ENCODE results near the gene LOXHD1. TPM values are rescaled to one million over a fixed set of nuclear protein-coding genes. Genes with fewer than 3 reads are reported as not detected.
A peak's percentile ranks its signal among the peaks of the same experiment; 100 is the strongest.

Gene LOXHD1
- total RNA-seq, 4 donors from 2014 or later: 0.41 TPM; not detected in 3

DNA sequence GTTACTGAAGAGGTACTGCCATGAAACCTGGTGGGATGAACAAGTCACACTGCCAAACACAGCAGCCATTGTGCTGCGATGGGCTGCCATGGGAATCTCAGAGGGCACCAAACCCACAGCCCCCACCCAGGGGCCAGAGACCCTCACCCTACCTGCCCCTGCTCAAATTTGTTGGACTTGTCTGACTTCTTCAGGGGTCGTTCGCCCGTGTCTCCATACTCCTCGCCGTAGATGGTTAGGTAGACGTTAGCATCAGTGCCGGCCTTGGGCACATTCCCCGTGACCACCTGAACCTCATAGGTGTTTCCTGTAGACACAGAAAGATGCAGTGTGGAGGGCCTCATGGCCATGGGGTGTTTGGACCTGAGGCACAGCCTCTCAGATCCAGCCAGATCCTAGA lies 97.7 kb downstream of the LOXHD1 start:
- H3K36me3 ChIP-seq: no peaks in the 10 kb centered on the region
- TF ChIP-seq, protein P1, sequence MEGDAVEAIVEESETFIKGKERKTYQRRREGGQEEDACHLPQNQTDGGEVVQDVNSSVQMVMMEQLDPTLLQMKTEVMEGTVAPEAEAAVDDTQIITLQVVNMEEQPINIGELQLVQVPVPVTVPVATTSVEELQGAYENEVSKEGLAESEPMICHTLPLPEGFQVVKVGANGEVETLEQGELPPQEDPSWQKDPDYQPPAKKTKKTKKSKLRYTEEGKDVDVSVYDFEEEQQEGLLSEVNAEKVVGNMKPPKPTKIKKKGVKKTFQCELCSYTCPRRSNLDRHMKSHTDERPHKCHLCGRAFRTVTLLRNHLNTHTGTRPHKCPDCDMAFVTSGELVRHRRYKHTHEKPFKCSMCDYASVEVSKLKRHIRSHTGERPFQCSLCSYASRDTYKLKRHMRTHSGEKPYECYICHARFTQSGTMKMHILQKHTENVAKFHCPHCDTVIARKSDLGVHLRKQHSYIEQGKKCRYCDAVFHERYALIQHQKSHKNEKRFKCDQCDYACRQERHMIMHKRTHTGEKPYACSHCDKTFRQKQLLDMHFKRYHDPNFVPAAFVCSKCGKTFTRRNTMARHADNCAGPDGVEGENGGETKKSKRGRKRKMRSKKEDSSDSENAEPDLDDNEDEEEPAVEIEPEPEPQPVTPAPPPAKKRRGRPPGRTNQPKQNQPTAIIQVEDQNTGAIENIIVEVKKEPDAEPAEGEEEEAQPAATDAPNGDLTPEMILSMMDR (IDR thresholded peaks at IDR 0.05 in 4 of 5, conservative IDR thresholded peaks at IDR 0.05 in 1 of 5): no peak
- TF ChIP-seq POLR2A (IDR thresholded peaks at IDR 0.05): no peak
- no peaks in the 10 kb centered on the region for H3K4me1 ChIP-seq
- H3K4me3 ChIP-seq: no peak overlapping the region
- in situ Hi-C loops (cut with MboI; ENCODE audit: low sequenced_read_pairs in 4 of 4) (no loop called here), intact Hi-C loops (cut with DNase I; ENCODE audit: low total_unique reads) (no loop called here)
- no peak overlapping the region for H3K27ac ChIP-seq
- H3K9me3 ChIP-seq: no peaks in the 10 kb centered on the region
- no peaks in the 10 kb centered on the region for H3K27me3 ChIP-seq
- DNase-seq (no peak), ATAC-seq (no peak)

DNA sequence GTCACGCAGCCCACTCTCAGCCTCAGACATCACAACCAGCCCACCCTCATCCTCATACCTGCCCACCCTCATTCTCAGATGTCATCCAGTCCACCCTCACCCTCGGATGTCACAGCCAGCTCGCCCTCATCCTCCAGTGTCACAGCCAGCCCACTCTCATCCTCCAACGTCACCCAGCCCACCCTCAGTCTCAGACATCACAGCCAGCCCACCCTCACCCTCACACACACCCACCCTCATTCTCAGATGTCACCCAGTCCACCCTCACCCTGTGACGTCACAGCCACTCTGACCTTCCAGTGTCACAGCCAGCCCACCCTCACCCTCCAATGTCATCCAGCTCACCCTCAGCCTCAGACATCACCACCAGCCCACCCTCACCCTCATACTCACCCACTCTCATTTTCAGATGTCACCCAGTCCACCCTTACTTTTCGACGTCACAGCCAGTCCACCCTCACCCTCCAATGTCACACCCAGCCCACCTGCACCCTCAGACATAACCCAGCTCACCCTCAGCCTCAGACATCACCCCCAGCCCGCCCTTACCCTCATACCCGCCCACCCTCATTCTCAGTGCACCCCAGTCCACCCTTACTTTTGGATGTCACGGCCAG lies 100.3 kb downstream of the LOXHD1 start:
- no peak for DNase-seq
- TF ChIP-seq, protein P1 (IDR thresholded peaks at IDR 0.05 in 4 of 5, conservative IDR thresholded peaks at IDR 0.05 in 1 of 5): no peak
- Histone ChIP-seq H3K36me3 (no peaks in the 10 kb centered on the region), H3K4me1 (no peaks in the 10 kb centered on the region), H3K4me3 (no peak overlapping the region), H3K27me3 (no peaks in the 10 kb centered on the region), H3K9me3 (no peaks in the 10 kb centered on the region), H3K27ac (no peak overlapping the region)
- intact Hi-C loops (cut with DNase I; ENCODE audit: low total_unique reads) (no loop called here), in situ Hi-C loops (cut with MboI; ENCODE audit: low sequenced_read_pairs in 4 of 4) (no loop called here)
- no peak for ATAC-seq

DNA sequence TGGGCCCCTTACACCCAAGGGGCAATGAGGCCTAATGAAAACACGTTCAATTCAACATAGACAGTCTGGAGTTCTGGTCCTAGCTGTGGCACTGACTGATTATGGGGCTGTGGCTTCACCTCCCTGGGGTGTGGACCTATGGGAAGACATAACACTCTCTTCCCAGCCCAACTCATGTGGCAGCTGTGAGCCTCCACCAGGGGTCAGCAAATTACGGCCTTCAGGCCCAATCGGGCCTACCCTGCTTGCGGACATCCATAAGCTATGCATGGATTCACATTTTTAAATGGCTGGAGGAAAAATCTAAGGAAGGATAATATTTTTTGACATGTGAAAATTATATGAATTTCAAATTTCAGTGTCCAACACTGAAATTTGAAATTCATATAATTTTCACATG lies 101.3 kb downstream of the LOXHD1 start:
- DNase-seq (no peak), ATAC-seq (no peak)
- no peaks in the 10 kb centered on the region for H3K4me1 ChIP-seq
- no peaks in the 10 kb centered on the region for H3K36me3 ChIP-seq
- intact Hi-C loops (cut with DNase I; ENCODE audit: low total_unique reads): no loop called here
- no peak for TF ChIP-seq POLR2A (IDR thresholded peaks at IDR 0.05)
- TF ChIP-seq, protein P1 (IDR thresholded peaks at IDR 0.05 in 4 of 5, conservative IDR thresholded peaks at IDR 0.05 in 1 of 5): peak in 3 of 5 experiments; percentile 35 to 61 (median 41)
- H3K4me3 ChIP-seq: no peak overlapping the region
- H3K27me3 ChIP-seq: no peaks in the 10 kb centered on the region
- in situ Hi-C loops (cut with MboI; ENCODE audit: low sequenced_read_pairs in 4 of 4): no loop called here
- no peaks in the 10 kb centered on the region for H3K9me3 ChIP-seq
- H3K27ac ChIP-seq: no peak overlapping the region

DNA sequence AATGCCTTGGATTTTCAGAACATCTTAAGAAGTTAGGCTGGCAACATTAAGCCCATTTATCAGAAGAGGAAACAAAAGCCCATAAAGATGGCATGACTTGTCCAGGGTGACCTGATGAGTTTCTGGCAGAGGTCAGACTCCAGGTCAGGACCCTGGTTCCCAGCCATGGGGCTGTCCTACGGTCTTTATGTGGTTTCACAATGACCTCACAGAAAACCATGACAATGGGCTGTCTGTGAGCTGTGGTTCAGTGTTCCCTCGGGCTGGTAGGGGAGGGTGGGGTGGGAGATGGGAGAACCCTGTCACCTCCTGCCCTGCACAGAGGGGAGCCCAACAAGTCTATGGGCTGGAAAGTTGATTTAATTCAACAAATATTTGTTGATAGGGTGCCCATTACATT lies 101.8 kb downstream of the LOXHD1 start:
- DNase-seq (no peak), ATAC-seq (no peak)
- Histone ChIP-seq H3K27ac (no peak overlapping the region), H3K36me3 (no peaks in the 10 kb centered on the region), H3K9me3 (no peaks in the 10 kb centered on the region), H3K27me3 (no peaks in the 10 kb centered on the region), H3K4me1 (no peaks in the 10 kb centered on the region), H3K4me3 (no peak overlapping the region)
- intact Hi-C loops (cut with DNase I; ENCODE audit: low total_unique reads) (no loop called here), in situ Hi-C loops (cut with MboI; ENCODE audit: low sequenced_read_pairs in 4 of 4) (no loop called here)
- TF ChIP-seq, protein P1 (IDR thresholded peaks at IDR 0.05 in 4 of 5, conservative IDR thresholded peaks at IDR 0.05 in 1 of 5): no peak
- no peak for TF ChIP-seq POLR2A (IDR thresholded peaks at IDR 0.05)

Measured in gastrocnemius medialis (tissue), 4 donors.